ENCODE data around the gene ZMAT5. TPM values are rescaled to one million over a fixed set of nuclear protein-coding genes. Genes with fewer than 3 reads are reported as not detected.

Gene ZMAT5
- total RNA-seq, 1 donor from 2014 or later, result 24.4 TPM

DNA sequence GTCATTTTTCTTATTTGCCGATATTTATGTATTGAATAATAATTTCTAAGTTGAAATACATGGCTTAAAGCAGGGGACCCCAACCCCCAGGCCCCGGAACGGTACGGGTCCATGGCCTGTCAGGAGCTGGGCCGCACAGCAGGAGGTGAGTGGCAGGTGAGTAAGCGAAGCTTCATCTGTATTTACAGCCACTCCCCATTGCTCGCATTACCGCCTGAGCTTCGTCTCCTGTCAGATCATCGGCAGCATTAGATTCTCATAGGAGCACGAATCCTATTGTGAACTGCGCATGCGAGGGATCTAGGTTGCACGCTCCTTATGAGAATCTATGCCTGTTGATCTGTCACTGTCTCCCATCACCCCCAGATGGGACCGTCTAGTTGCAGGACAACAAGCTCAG lies 4.5 kb downstream of the ZMAT5 start:
- Histone ChIP-seq H4K20me1 (ENCODE audit: insufficient read depth, low read length) (peaks cover 2% of the 10 kb centered on the region), H3K36me3 (ENCODE audit: insufficient read depth, low read length) (no peaks in the 10 kb centered on the region), H3K9me3 (ENCODE audit: insufficient read depth, low read depth, low read length) (no peaks in the 10 kb centered on the region), H3K79me2 (ENCODE audit: insufficient read depth, low read length) (peaks cover 8% of the 10 kb centered on the region), H3K27ac (ENCODE audit: low read depth, low read length) (no peak overlapping the region), H3K4me1 (ENCODE audit: insufficient read depth, low read length) (peaks cover 7% of the 10 kb centered on the region), H3K27me3 (ENCODE audit: insufficient read depth, low read length) (no peaks in the 10 kb centered on the region), H3K9ac (ENCODE audit: low read length) (no peak overlapping the region), H3K4me2 (ENCODE audit: low read length) (no peak overlapping the region), H3K4me3 (ENCODE audit: insufficient read depth, low read depth, low read length) (no peak overlapping the region), H2AFZ (ENCODE audit: low read depth, low read length) (no peak overlapping the region)
- FAIRE-seq (no peak), DNase-seq (ENCODE audit: low read depth) (no peak)
- Mint-ChIP-seq H3K4me3 (ENCODE audit: unreplicated experiment) (no peak overlapping the region), H3K36me3 (ENCODE audit: low read depth, unreplicated experiment) (peaks cover 1% of the 10 kb centered on the region), H3K4me1 (ENCODE audit: low read depth, unreplicated experiment) (peaks cover 4% of the 10 kb centered on the region), H3K27me3 (ENCODE audit: low read depth, unreplicated experiment) (no peaks in the 10 kb centered on the region), H3K27ac (ENCODE audit: unreplicated experiment) (no peak overlapping the region), H3K9me3 (ENCODE audit: unreplicated experiment) (no peaks in the 10 kb centered on the region)
- TF ChIP-seq, protein P1, sequence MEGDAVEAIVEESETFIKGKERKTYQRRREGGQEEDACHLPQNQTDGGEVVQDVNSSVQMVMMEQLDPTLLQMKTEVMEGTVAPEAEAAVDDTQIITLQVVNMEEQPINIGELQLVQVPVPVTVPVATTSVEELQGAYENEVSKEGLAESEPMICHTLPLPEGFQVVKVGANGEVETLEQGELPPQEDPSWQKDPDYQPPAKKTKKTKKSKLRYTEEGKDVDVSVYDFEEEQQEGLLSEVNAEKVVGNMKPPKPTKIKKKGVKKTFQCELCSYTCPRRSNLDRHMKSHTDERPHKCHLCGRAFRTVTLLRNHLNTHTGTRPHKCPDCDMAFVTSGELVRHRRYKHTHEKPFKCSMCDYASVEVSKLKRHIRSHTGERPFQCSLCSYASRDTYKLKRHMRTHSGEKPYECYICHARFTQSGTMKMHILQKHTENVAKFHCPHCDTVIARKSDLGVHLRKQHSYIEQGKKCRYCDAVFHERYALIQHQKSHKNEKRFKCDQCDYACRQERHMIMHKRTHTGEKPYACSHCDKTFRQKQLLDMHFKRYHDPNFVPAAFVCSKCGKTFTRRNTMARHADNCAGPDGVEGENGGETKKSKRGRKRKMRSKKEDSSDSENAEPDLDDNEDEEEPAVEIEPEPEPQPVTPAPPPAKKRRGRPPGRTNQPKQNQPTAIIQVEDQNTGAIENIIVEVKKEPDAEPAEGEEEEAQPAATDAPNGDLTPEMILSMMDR (IDR thresholded peaks at IDR 0.05; ENCODE audit: insufficient read depth, low read depth, low read length), result no peak
- no peak for TF ChIP-seq EZH2 (IDR thresholded peaks at IDR 0.05; ENCODE audit: insufficient read depth, low read length)

- TF ChIP-seq EZH2 (IDR thresholded peaks at IDR 0.05; ENCODE audit: insufficient read depth, low read length), result no peak
- TF ChIP-seq, protein P1 (IDR thresholded peaks at IDR 0.05; ENCODE audit: insufficient read depth, low read depth, low read length), result no peak
- Mint-ChIP-seq H3K4me1 (ENCODE audit: low read depth, unreplicated experiment) (peaks cover 2% of the 10 kb centered on the region), H3K27ac (ENCODE audit: unreplicated experiment) (no peak overlapping the region), H3K9me3 (ENCODE audit: unreplicated experiment) (no peaks in the 10 kb centered on the region), H3K27me3 (ENCODE audit: low read depth, unreplicated experiment) (no peaks in the 10 kb centered on the region), H3K4me3 (ENCODE audit: unreplicated experiment) (no peak overlapping the region), H3K36me3 (ENCODE audit: low read depth, unreplicated experiment) (peaks cover 1% of the 10 kb centered on the region)
- H3K36me3 ChIP-seq (ENCODE audit: insufficient read depth, low read length), result no peaks in the 10 kb centered on the region
- H3K4me3 ChIP-seq (ENCODE audit: insufficient read depth, low read depth, low read length), result no peak overlapping the region
- no peak for FAIRE-seq
- no peaks in the 10 kb centered on the region for H3K79me2 ChIP-seq (ENCODE audit: insufficient read depth, low read length)
- H3K9me3 ChIP-seq (ENCODE audit: insufficient read depth, low read depth, low read length), result no peaks in the 10 kb centered on the region
- H2AFZ ChIP-seq (ENCODE audit: low read depth, low read length), result no peak overlapping the region
- peaks cover 11% of the 10 kb centered on the region for H4K20me1 ChIP-seq (ENCODE audit: insufficient read depth, low read length)
- no peak overlapping the region for H3K27ac ChIP-seq (ENCODE audit: low read depth, low read length)
- H3K9ac ChIP-seq (ENCODE audit: low read length), result no peak overlapping the region
- H3K4me2 ChIP-seq (ENCODE audit: low read length), result no peak overlapping the region
- H3K4me1 ChIP-seq (ENCODE audit: insufficient read depth, low read length), result no peaks in the 10 kb centered on the region
- no peak for DNase-seq (ENCODE audit: low read depth)
- no peaks in the 10 kb centered on the region for H3K27me3 ChIP-seq (ENCODE audit: insufficient read depth, low read length)
Measured at GRCh38 chr22:29758959-29759358, 7.8 kb downstream of the ZMAT5 start.

DNA sequence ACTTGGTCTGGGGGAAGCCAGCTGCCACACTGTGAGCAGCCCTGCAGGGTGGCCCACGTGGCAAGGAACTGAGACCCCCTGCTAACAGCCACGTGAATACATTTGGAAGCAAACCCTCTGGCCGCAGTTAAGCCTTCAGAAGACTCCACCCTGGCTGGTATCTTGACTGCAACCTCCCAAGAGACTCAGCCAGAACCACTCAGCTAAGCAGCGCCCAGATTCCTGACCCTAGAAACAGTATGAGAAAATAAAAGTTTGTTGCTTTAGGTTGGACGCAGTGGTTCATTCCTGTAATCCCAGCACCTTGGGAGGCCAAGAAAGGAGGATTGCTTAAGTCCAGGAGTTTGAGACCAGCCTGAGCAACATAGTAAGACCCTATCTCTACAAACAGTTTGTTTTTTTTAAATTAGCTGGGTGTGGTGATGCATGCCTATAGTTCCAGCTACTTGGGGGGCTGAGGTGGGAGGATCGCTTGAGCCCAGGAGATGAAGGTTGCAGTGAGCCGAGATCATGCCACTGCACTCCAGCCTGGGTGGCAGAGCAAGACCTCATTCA lies 8.7 kb downstream of the ZMAT5 start:
- Mint-ChIP-seq H3K9me3 (ENCODE audit: unreplicated experiment) (no peaks in the 10 kb centered on the region), H3K27me3 (ENCODE audit: low read depth, unreplicated experiment) (no peaks in the 10 kb centered on the region), H3K36me3 (ENCODE audit: low read depth, unreplicated experiment) (peaks cover 3% of the 10 kb centered on the region), H3K27ac (ENCODE audit: unreplicated experiment) (no peak overlapping the region), H3K4me1 (ENCODE audit: low read depth, unreplicated experiment) (peaks cover 2% of the 10 kb centered on the region), H3K4me3 (ENCODE audit: unreplicated experiment) (no peak overlapping the region)
- Histone ChIP-seq H3K4me1 (ENCODE audit: insufficient read depth, low read length) (no peaks in the 10 kb centered on the region), H3K4me3 (ENCODE audit: insufficient read depth, low read depth, low read length) (no peak overlapping the region), H3K27ac (ENCODE audit: low read depth, low read length) (no peak overlapping the region), H3K27me3 (ENCODE audit: insufficient read depth, low read length) (no peaks in the 10 kb centered on the region), H3K9ac (ENCODE audit: low read length) (no peak overlapping the region), H4K20me1 (ENCODE audit: insufficient read depth, low read length) (peaks cover 11% of the 10 kb centered on the region), H3K9me3 (ENCODE audit: insufficient read depth, low read depth, low read length) (no peaks in the 10 kb centered on the region), H3K4me2 (ENCODE audit: low read length) (no peak overlapping the region), H2AFZ (ENCODE audit: low read depth, low read length) (no peak overlapping the region), H3K36me3 (ENCODE audit: insufficient read depth, low read length) (no peaks in the 10 kb centered on the region), H3K79me2 (ENCODE audit: insufficient read depth, low read length) (no peaks in the 10 kb centered on the region)
- DNase-seq (ENCODE audit: low read depth) (no peak), FAIRE-seq (no peak)
- TF ChIP-seq, protein P1 (IDR thresholded peaks at IDR 0.05; ENCODE audit: insufficient read depth, low read depth, low read length), result no peak
- TF ChIP-seq EZH2 (IDR thresholded peaks at IDR 0.05; ENCODE audit: insufficient read depth, low read length), result no peak

All from astrocyte (in vitro differentiated cells and primary cell).